Hepatocyte (in vitro differentiated cells): ENCODE measurements around the gene SYAP1. TPM values are rescaled to one million over a fixed set of nuclear protein-coding genes. Genes with fewer than 3 reads are reported as not detected.

ENCODE experiments used
- DNase-seq: peaks from one replicate; pipeline ENCODE4 v3.0.0-alpha.2; 2016; ENCODE audit warnings: low spot score
- H2AFZ ChIP-seq: fragments of 200-600 bp; sonication (generic); 2 replicates; pipeline ENCODE4 v1.6.0; 2016; ENCODE audit warnings: antibody characterized with exemption, mild to moderate bottlenecking
- H3K27ac ChIP-seq: fragments of 200-600 bp; sonication (generic); 2 replicates; pipeline ENCODE4 v1.5.1; 2016; ENCODE audit warnings: mild to moderate bottlenecking
- H3K27me3 ChIP-seq: fragments of 200-600 bp; sonication (generic); 2 replicates; pipeline ENCODE4 v1.6.1; 2016
- H3K36me3 ChIP-seq: fragments of 200-600 bp; sonication (generic); replicated peaks from 2 replicates; pipeline ENCODE4 v1.5.1; 2016; ENCODE audit warnings: low read depth; ENCODE audit not compliant: insufficient read depth
- H3K4me1 ChIP-seq: fragments of 200-600 bp; sonication (generic); 2 replicates; pipeline ENCODE4 v1.5.1; 2016; ENCODE audit warnings: mild to moderate bottlenecking, moderate library complexity; ENCODE audit not compliant: insufficient read depth
- H3K4me2 ChIP-seq: fragments of 200-600 bp; sonication (generic); 2 replicates; pipeline ENCODE4 v1.6.0; 2016
- H3K4me3 ChIP-seq: fragments of 200-600 bp; sonication (generic); 2 replicates; pipeline ENCODE4 v1.5.1; 2016; ENCODE audit warnings: mild to moderate bottlenecking
- H3K79me2 ChIP-seq: fragments of 200-600 bp; sonication (generic); 2 replicates; pipeline ENCODE4 v1.6.0; 2017; ENCODE audit warnings: mild to moderate bottlenecking
- H3K9me2 ChIP-seq: fragments of 200-600 bp; sonication (generic); replicated peaks from 2 replicates; pipeline ENCODE4 v1.6.0; 2017; ENCODE audit warnings: mild to moderate bottlenecking; ENCODE audit not compliant: insufficient read depth
- H3K9me3 ChIP-seq: fragments of 200-600 bp; sonication (generic); 2 replicates; pipeline ENCODE4 v1.5.1; 2016; ENCODE audit warnings: low read depth, mild to moderate bottlenecking
- H4K20me1 ChIP-seq: fragments of 200-600 bp; sonication (generic); 2 replicates; pipeline ENCODE4 v1.6.0; 2016; ENCODE audit warnings: mild to moderate bottlenecking; ENCODE audit not compliant: insufficient read depth, poor library complexity, severe bottlenecking
- CTCF ChIP-seq: fragments of 200-600 bp; sonication (generic); IDR thresholded peaks from 2 replicates; pipeline ENCODE4 v1.5.1; 2016; ENCODE audit warnings: antibody characterized with exemption, mild to moderate bottlenecking; ENCODE audit not compliant: poor library complexity
- EZH2 ChIP-seq: fragments of 200-600 bp; sonication (generic); IDR thresholded peaks from 2 replicates; pipeline ENCODE4 v1.6.1; 2016; ENCODE audit warnings: antibody characterized with exemption, mild to moderate bottlenecking, borderline replicate concordance
- EZH2phosphoT487 ChIP-seq: fragments of 200-600 bp; sonication (generic); IDR thresholded peaks from one replicate; pipeline ENCODE4 v1.6.1; 2018; ENCODE audit warnings: antibody characterized with exemption, mild to moderate bottlenecking, low read depth, moderate library complexity; ENCODE audit not compliant: unreplicated experiment, severe bottlenecking
- WGBS: methylation state at CpG from one replicate; pipeline ENCODE4 v1.1.6; 2016; ENCODE audit warnings: low lambda C conversion rate; ENCODE audit errors: missing lambda C conversion rate; 5-methylcytosine and 5-hydroxymethylcytosine counted together
- polyA plus RNA-seq: library from polyadenylated mRNA; unstranded; fragments of >200 nt; fragmentation: Nextera tagmentation; extraction: Ambion mirVana; gene quantifications from 2 replicates; pipeline ENCODE4 v1.2.1, GENCODE V29; 2016
- total RNA-seq: library from RNA; depleted of rRNA; stranded (reverse); fragments of >200 nt; gene quantifications from 2 replicates; pipeline ENCODE4 v1.2.3, GENCODE V29; 2014

Gene SYAP1
- total and polyA plus RNA-seq, 2 experiments from 2014 or later: 52.1 to 57.8 TPM

GRCh38 chrX:16730450-16730849 is 11.0 kb downstream of the SYAP1 start:
- H3K9me3 ChIP-seq: peaks cover 3% of the 10 kb centered on the region
- no peaks in the 10 kb centered on the region for H3K27me3 ChIP-seq
- H4K20me1 ChIP-seq: peaks cover 24% of the 10 kb centered on the region
- no peak overlapping the region for H3K4me2 ChIP-seq
- WGBS: 100% methylated on average over 1 of the region's 1 CpG
- no peak overlapping the region for H3K4me3 ChIP-seq
- no peaks in the 10 kb centered on the region for H3K36me3 ChIP-seq
- no peaks in the 10 kb centered on the region for H3K9me2 ChIP-seq
- DNase-seq: no peak
- H3K4me1 ChIP-seq: no peaks in the 10 kb centered on the region
- no peak overlapping the region for H2AFZ ChIP-seq
- H3K79me2 ChIP-seq: peaks cover 79% of the 10 kb centered on the region
- no peak for TF ChIP-seq EZH2phosphoT487
- TF ChIP-seq EZH2: no peak
- no peak for TF ChIP-seq CTCF
- H3K27ac ChIP-seq: no peak overlapping the region

GRCh38 chrX:16733013-16733412 is 13.6 kb downstream of the SYAP1 start:
- H3K4me2 ChIP-seq: no peak overlapping the region
- H2AFZ ChIP-seq: no peak overlapping the region
- peaks cover 3% of the 10 kb centered on the region for H3K9me3 ChIP-seq
- H3K36me3 ChIP-seq: no peaks in the 10 kb centered on the region
- TF ChIP-seq CTCF: no peak
- TF ChIP-seq EZH2: no peak
- peaks cover 24% of the 10 kb centered on the region for H4K20me1 ChIP-seq
- H3K79me2 ChIP-seq: peaks cover 65% of the 10 kb centered on the region
- no peak overlapping the region for H3K4me3 ChIP-seq
- no peak overlapping the region for H3K27ac ChIP-seq
- no peaks in the 10 kb centered on the region for H3K4me1 ChIP-seq
- H3K9me2 ChIP-seq: no peaks in the 10 kb centered on the region
- H3K27me3 ChIP-seq: no peaks in the 10 kb centered on the region
- DNase-seq: no peak

- TF ChIP-seq CTCF: no peak
- no peak for TF ChIP-seq EZH2phosphoT487
- no peak for TF ChIP-seq EZH2
- H2AFZ ChIP-seq: no peak overlapping the region
- WGBS: 92% methylated on average over 5 of the region's 5 CpGs
Observed at GRCh38 chrX:16737024-16737423, 17.6 kb downstream of the SYAP1 start.

GRCh38 chrX:16739574-16739973 is 20.2 kb downstream of the SYAP1 start:
- no peaks in the 10 kb centered on the region for H4K20me1 ChIP-seq
- no peak for DNase-seq
- no peaks in the 10 kb centered on the region for H3K9me3 ChIP-seq
- no peaks in the 10 kb centered on the region for H3K4me1 ChIP-seq
- no peak overlapping the region for H3K27ac ChIP-seq
- WGBS: 64% methylated on average over 6 of the region's 6 CpGs
- TF ChIP-seq EZH2phosphoT487 (no peak), EZH2 (no peak), CTCF (no peak)
- no peaks in the 10 kb centered on the region for H3K27me3 ChIP-seq
- no peaks in the 10 kb centered on the region for H3K36me3 ChIP-seq
- H3K79me2 ChIP-seq: peaks cover 3% of the 10 kb centered on the region
- H3K4me2 ChIP-seq: no peak overlapping the region
- H3K9me2 ChIP-seq: no peaks in the 10 kb centered on the region
- no peak overlapping the region for H3K4me3 ChIP-seq
- H2AFZ ChIP-seq: no peak overlapping the region

More at GRCh38 chrX:16737024-16737423, 17.6 kb downstream of the SYAP1 start:
- Histone ChIP-seq H3K9me2 (no peaks in the 10 kb centered on the region), H3K4me2 (no peak overlapping the region), H4K20me1 (peaks cover 9% of the 10 kb centered on the region), H3K79me2 (peaks cover 25% of the 10 kb centered on the region), H3K9me3 (no peaks in the 10 kb centered on the region), H3K27me3 (no peaks in the 10 kb centered on the region), H3K27ac (no peak overlapping the region), H3K4me1 (no peaks in the 10 kb centered on the region), H3K4me3 (no peak overlapping the region), H3K36me3 (no peaks in the 10 kb centered on the region)
- DNase-seq: no peak
